WTC11 (cell line): ENCODE data around the gene MYCBPAP. TPM values are rescaled to one million over a fixed set of nuclear protein-coding genes. Genes with fewer than 3 reads are reported as not detected.

Experiments
- ATAC-seq: fragments of 200-7000 bp; cut with Tn5 transposase; 2 replicates; pipeline ENCODE4 v1.10.0; 2021; ENCODE audit warnings: mild to moderate bottlenecking, moderate library complexity
- CTCF ChIA-PET: fragments of 300-600 bp; sonication (Branson Sonifier 250); formaldehyde crosslinking; loops from one replicate; lab custom pipeline; 2021; ENCODE audit warnings: antibody characterized with exemption; lab: Charles Lee
- POLR2A ChIA-PET: fragments of 350-600 bp; sonication (Branson Sonifier 250); formaldehyde crosslinking; loops from one replicate; lab custom pipeline; 2021; ENCODE audit warnings: antibody characterized with exemption; lab: Charles Lee
- DNase-seq: peaks from one replicate; pipeline ENCODE4 v3.0.0; 2021; ENCODE audit warnings: low spot score
- H3K27ac Mint-ChIP-seq: 2 replicates; pipeline ENCODE4 v1.8.0; 2021; ENCODE audit warnings: mixed read lengths
- H3K27me3 Mint-ChIP-seq: 2 replicates; pipeline ENCODE4 v1.8.0; 2021; ENCODE audit warnings: low read depth, mild to moderate bottlenecking, moderate library complexity, mixed read lengths
- H3K36me3 Mint-ChIP-seq: 2 replicates; pipeline ENCODE4 v1.8.0; 2021; ENCODE audit warnings: mixed read lengths
- H3K4me1 Mint-ChIP-seq: 2 replicates; pipeline ENCODE4 v1.8.0; 2022; ENCODE audit warnings: mixed read lengths
- H3K4me3 Mint-ChIP-seq: 2 replicates; pipeline ENCODE4 v1.8.0; 2021; ENCODE audit warnings: mild to moderate bottlenecking, moderate library complexity, mixed read lengths
- H3K9me3 Mint-ChIP-seq: 2 replicates; pipeline ENCODE4 v1.8.0; 2021; ENCODE audit warnings: mixed read lengths
- EMX1 ChIP-seq: fragments of 250-450 bp; sonication (Bioruptor Pico); IDR thresholded peaks from 2 replicates; pipeline ENCODE4 v1.8.0; 2021; ENCODE audit warnings: mild to moderate bottlenecking
- ESRRA ChIP-seq: sonication (generic); formaldehyde crosslinking; IDR thresholded peaks from 2 replicates; pipeline ENCODE4 v1.8.1; 2022; ENCODE audit warnings: mild to moderate bottlenecking, missing genetic modification reagents, borderline replicate concordance
- ETV6 ChIP-seq: sonication (generic); formaldehyde crosslinking; IDR thresholded peaks from 2 replicates; pipeline ENCODE4 v1.8.1; 2022; ENCODE audit warnings: mild to moderate bottlenecking, missing genetic modification reagents
- FOXJ3 ChIP-seq: sonication (generic); formaldehyde crosslinking; IDR thresholded peaks from 2 replicates; pipeline ENCODE4 v1.9.0; 2021; ENCODE audit warnings: missing genetic modification reagents, mild to moderate bottlenecking, borderline replicate concordance
- HMGA2 ChIP-seq: fragments of 250-450 bp; sonication (Bioruptor Pico); IDR thresholded peaks from 2 replicates; pipeline ENCODE4 v1.4.0; 2021; ENCODE audit warnings: mild to moderate bottlenecking, moderate library complexity
- IRF2 ChIP-seq: sonication (generic); formaldehyde crosslinking; IDR thresholded peaks from 2 replicates; pipeline ENCODE4 v1.8.0; 2022; ENCODE audit warnings: low read depth, missing genetic modification reagents, borderline replicate concordance
- MYBL2 ChIP-seq: sonication (generic); formaldehyde crosslinking; IDR thresholded peaks from 2 replicates; pipeline ENCODE4 v1.8.1; 2023; ENCODE audit warnings: mild to moderate bottlenecking, moderate library complexity, missing genetic modification reagents
- NR3C1 ChIP-seq: sonication (generic); formaldehyde crosslinking; conservative IDR thresholded peaks from 2 replicates; pipeline ENCODE4 v1.8.1; 2023; ENCODE audit warnings: low read depth, mild to moderate bottlenecking, missing genetic modification reagents
- PRRX2 ChIP-seq: fragments of 250-450 bp; sonication (Bioruptor Pico); IDR thresholded peaks from 2 replicates; pipeline ENCODE4 v1.8.0; 2021; ENCODE audit warnings: mild to moderate bottlenecking
- RORB ChIP-seq: fragments of 250-450 bp; sonication (Bioruptor Pico); IDR thresholded peaks from 2 replicates; pipeline ENCODE4 v1.9.0; 2021; ENCODE audit warnings: mild to moderate bottlenecking
- ZNF138 ChIP-seq: sonication (generic); formaldehyde crosslinking; conservative IDR thresholded peaks from 2 replicates; pipeline ENCODE4 v1.8.1; 2022; ENCODE audit warnings: mild to moderate bottlenecking, moderate library complexity, missing genetic modification reagents
- ZNF232 ChIP-seq: sonication (generic); formaldehyde crosslinking; IDR thresholded peaks from 2 replicates; pipeline ENCODE4 v1.8.0; 2022; ENCODE audit warnings: mild to moderate bottlenecking, missing genetic modification reagents
- ZNF317 ChIP-seq: sonication (generic); formaldehyde crosslinking; IDR thresholded peaks from 2 replicates; pipeline ENCODE4 v1.8.1; 2023; ENCODE audit warnings: low read depth, mild to moderate bottlenecking, moderate library complexity, missing genetic modification reagents, borderline replicate concordance
- ZNF416 ChIP-seq: fragments of 250-450 bp; sonication (Bioruptor Pico); IDR thresholded peaks from 2 replicates; pipeline ENCODE4 v1.9.0; 2021; ENCODE audit warnings: mild to moderate bottlenecking, inconsistent platforms
- ZNF423 ChIP-seq: fragments of 250-450 bp; sonication (Bioruptor Pico); IDR thresholded peaks from 2 replicates; pipeline ENCODE4 v2.1.2; 2022; ENCODE audit warnings: mild to moderate bottlenecking, moderate library complexity
- total RNA-seq: library from RNA; stranded (reverse); gene quantifications from 3 replicates; pipeline ENCODE4 v1.2.3, GENCODE V29; 2021
- TF ChIP-seq, protein P1 (sequence below): fragments of 250-450 bp; sonication (Bioruptor Pico); IDR thresholded peaks from 2 replicates; pipeline ENCODE4 v1.9.0; 2021; ENCODE audit warnings: moderate library complexity, mild to moderate bottlenecking, inconsistent platforms, borderline replicate concordance
- TF ChIP-seq, protein P2 (sequence below): fragments of 250-450 bp; sonication (Bioruptor Pico); conservative IDR thresholded peaks from 2 replicates; pipeline ENCODE4 v1.9.0; 2021; ENCODE audit warnings: mild to moderate bottlenecking
- TF ChIP-seq, protein P3 (sequence below): sonication (generic); formaldehyde crosslinking; IDR thresholded peaks from 2 replicates; pipeline ENCODE4 v1.8.0; 2022; ENCODE audit warnings: missing genetic modification reagents
- TF ChIP-seq, protein P4 (sequence below): sonication (generic); formaldehyde crosslinking; IDR thresholded peaks from 2 replicates; pipeline ENCODE4 v1.8.1; 2023; ENCODE audit warnings: mild to moderate bottlenecking, missing genetic modification reagents, borderline replicate concordance
- TF ChIP-seq, protein P5 (sequence below): sonication (generic); formaldehyde crosslinking; IDR thresholded peaks from 2 replicates; pipeline ENCODE4 v1.8.1; 2023; ENCODE audit warnings: mild to moderate bottlenecking, missing genetic modification reagents
- TF ChIP-seq, protein P6 (sequence below): fragments of 250-450 bp; sonication (Bioruptor Pico); IDR thresholded peaks from 2 replicates; pipeline ENCODE4 v1.9.0; 2021; ENCODE audit warnings: mild to moderate bottlenecking, borderline replicate concordance

MYCBPAP gene
- total RNA-seq, 1 experiment from 2014 or later, result 5.7 TPM

DNA sequence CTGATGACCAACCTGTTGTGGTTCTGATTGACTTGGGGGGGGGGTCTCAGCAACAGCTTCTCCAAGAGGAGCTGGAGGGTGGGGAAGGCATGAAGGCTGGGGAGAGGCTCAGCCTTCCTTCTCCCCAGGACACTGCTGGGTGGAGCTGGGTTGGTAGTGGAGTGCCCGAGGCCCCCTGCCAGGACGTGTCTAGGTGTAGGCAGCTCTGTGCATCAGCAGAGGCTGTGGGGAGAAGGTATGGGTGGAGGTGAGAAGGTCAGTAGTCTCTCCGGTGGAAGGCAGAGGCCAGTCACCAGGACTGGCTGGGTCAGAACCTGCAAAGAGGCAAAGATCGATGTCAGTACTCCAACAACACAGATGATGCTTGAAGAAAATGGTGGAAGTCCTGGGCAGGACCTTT is 43.5 kb upstream of the MYCBPAP start:
- no peaks in the 10 kb centered on the region for H3K36me3 Mint-ChIP-seq
- no peak overlapping the region for H3K27ac Mint-ChIP-seq
- DNase-seq (no peak), ATAC-seq (no peak)
- H3K27me3 Mint-ChIP-seq, result peaks cover 27% of the 10 kb centered on the region
- H3K4me3 Mint-ChIP-seq, result no peak overlapping the region
- no peaks in the 10 kb centered on the region for H3K9me3 Mint-ChIP-seq
- H3K4me1 Mint-ChIP-seq, result peaks cover 15% of the 10 kb centered on the region
- POLR2A ChIA-PET, result no interaction called here
- no peak for TF ChIP-seq HMGA2 (CRISPR knock-in tag)
- TF ChIP-seq NR3C1 (CRISPR knock-in tag), result no peak
- TF ChIP-seq, protein P1, sequence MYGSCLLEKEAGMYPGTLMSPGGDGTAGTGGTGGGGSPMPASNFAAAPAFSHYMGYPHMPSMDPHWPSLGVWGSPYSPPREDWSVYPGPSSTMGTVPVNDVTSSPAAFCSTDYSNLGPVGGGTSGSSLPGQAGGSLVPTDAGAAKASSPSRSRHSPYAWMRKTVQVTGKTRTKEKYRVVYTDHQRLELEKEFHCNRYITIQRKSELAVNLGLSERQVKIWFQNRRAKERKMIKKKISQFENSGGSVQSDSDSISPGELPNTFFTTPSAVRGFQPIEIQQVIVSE, result no peak
- TF ChIP-seq, protein P2, sequence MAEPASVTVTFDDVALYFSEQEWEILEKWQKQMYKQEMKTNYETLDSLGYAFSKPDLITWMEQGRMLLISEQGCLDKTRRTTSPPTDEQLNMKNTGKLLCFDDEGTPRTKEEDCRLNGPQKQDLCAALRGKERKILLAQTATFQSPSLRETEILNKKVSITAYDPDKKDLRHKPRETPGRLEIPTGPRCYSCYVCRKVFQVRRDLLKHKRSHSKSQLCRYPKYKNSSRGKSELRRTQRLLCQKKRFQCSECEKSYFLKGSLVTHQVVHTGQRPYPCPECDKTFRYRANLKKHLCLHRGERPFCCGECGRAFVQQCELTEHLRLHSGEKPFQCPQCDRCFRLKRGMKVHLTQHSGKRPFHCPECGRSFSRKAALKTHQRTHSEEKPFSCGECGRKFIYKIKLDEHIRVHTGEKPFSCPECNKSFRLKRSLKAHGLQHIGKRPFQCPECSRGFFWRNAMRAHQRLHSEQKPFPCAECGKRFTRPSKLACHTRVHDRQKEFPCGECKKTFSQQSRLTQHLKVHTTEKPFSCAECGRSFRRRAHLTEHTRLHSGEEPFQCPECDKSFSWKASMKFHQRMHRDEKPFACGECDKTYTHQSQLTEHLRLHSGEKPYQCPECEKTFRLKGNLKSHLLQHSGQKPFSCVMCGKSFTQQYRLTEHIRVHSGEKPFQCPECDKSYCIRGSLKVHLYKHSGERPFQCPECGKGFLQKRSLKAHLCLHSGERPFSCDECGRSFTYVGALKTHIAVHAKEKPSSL, result no peak
- no peak for TF ChIP-seq ZNF317 (CRISPR knock-in tag)
- TF ChIP-seq EMX1 (CRISPR knock-in tag), result no peak
- TF ChIP-seq ZNF416 (CRISPR knock-in tag), result no peak
- TF ChIP-seq ESRRA (CRISPR knock-in tag), result no peak
- TF ChIP-seq, protein P3, sequence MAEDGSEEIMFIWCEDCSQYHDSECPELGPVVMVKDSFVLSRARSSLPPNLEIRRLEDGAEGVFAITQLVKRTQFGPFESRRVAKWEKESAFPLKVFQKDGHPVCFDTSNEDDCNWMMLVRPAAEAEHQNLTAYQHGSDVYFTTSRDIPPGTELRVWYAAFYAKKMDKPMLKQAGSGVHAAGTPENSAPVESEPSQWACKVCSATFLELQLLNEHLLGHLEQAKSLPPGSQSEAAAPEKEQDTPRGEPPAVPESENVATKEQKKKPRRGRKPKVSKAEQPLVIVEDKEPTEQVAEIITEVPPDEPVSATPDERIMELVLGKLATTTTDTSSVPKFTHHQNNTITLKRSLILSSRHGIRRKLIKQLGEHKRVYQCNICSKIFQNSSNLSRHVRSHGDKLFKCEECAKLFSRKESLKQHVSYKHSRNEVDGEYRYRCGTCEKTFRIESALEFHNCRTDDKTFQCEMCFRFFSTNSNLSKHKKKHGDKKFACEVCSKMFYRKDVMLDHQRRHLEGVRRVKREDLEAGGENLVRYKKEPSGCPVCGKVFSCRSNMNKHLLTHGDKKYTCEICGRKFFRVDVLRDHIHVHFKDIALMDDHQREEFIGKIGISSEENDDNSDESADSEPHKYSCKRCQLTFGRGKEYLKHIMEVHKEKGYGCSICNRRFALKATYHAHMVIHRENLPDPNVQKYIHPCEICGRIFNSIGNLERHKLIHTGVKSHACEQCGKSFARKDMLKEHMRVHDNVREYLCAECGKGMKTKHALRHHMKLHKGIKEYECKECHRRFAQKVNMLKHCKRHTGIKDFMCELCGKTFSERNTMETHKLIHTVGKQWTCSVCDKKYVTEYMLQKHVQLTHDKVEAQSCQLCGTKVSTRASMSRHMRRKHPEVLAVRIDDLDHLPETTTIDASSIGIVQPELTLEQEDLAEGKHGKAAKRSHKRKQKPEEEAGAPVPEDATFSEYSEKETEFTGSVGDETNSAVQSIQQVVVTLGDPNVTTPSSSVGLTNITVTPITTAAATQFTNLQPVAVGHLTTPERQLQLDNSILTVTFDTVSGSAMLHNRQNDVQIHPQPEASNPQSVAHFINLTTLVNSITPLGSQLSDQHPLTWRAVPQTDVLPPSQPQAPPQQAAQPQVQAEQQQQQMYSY, result no peak
- TF ChIP-seq PRRX2 (CRISPR knock-in tag), result no peak
- TF ChIP-seq, protein P4, sequence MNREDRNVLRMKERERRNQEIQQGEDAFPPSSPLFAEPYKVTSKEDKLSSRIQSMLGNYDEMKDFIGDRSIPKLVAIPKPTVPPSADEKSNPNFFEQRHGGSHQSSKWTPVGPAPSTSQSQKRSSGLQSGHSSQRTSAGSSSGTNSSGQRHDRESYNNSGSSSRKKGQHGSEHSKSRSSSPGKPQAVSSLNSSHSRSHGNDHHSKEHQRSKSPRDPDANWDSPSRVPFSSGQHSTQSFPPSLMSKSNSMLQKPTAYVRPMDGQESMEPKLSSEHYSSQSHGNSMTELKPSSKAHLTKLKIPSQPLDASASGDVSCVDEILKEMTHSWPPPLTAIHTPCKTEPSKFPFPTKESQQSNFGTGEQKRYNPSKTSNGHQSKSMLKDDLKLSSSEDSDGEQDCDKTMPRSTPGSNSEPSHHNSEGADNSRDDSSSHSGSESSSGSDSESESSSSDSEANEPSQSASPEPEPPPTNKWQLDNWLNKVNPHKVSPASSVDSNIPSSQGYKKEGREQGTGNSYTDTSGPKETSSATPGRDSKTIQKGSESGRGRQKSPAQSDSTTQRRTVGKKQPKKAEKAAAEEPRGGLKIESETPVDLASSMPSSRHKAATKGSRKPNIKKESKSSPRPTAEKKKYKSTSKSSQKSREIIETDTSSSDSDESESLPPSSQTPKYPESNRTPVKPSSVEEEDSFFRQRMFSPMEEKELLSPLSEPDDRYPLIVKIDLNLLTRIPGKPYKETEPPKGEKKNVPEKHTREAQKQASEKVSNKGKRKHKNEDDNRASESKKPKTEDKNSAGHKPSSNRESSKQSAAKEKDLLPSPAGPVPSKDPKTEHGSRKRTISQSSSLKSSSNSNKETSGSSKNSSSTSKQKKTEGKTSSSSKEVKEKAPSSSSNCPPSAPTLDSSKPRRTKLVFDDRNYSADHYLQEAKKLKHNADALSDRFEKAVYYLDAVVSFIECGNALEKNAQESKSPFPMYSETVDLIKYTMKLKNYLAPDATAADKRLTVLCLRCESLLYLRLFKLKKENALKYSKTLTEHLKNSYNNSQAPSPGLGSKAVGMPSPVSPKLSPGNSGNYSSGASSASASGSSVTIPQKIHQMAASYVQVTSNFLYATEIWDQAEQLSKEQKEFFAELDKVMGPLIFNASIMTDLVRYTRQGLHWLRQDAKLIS (CRISPR knock-in tag), result no peak
- TF ChIP-seq, protein P5, sequence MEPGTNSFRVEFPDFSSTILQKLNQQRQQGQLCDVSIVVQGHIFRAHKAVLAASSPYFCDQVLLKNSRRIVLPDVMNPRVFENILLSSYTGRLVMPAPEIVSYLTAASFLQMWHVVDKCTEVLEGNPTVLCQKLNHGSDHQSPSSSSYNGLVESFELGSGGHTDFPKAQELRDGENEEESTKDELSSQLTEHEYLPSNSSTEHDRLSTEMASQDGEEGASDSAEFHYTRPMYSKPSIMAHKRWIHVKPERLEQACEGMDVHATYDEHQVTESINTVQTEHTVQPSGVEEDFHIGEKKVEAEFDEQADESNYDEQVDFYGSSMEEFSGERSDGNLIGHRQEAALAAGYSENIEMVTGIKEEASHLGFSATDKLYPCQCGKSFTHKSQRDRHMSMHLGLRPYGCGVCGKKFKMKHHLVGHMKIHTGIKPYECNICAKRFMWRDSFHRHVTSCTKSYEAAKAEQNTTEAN (CRISPR knock-in tag), result no peak
- no peak for TF ChIP-seq RORB (CRISPR knock-in tag)
- CTCF ChIA-PET, result no interaction called here

DNA sequence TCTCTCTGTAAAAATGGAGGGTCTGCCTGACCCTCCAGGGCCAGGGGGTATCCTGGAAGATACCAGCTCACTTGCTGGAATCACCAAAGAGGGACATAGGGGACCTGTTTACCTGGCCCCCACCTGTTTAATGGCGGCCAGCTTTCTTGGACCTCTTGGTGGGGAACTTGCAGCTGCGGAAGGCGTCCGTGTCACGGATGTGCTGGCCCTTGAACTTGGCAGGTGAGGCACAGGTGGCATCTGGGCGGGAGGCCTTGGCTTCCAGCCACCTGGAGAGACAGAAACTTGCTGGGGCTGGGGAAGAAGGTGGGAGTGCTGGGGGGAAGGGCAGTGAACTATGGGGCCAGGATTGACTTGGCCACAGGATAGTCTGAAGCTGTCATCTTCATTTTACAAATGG is 43.1 kb upstream of the MYCBPAP start:
- ATAC-seq (no peak), DNase-seq (no peak)
- H3K4me3 Mint-ChIP-seq, result no peak overlapping the region
- peaks cover 27% of the 10 kb centered on the region for H3K27me3 Mint-ChIP-seq
- H3K27ac Mint-ChIP-seq, result no peak overlapping the region
- H3K9me3 Mint-ChIP-seq, result no peaks in the 10 kb centered on the region
- CTCF ChIA-PET, result no interaction called here
- H3K4me1 Mint-ChIP-seq, result peaks cover 15% of the 10 kb centered on the region
- POLR2A ChIA-PET, result no interaction called here
- no peaks in the 10 kb centered on the region for H3K36me3 Mint-ChIP-seq
- TF ChIP-seq, protein P6, sequence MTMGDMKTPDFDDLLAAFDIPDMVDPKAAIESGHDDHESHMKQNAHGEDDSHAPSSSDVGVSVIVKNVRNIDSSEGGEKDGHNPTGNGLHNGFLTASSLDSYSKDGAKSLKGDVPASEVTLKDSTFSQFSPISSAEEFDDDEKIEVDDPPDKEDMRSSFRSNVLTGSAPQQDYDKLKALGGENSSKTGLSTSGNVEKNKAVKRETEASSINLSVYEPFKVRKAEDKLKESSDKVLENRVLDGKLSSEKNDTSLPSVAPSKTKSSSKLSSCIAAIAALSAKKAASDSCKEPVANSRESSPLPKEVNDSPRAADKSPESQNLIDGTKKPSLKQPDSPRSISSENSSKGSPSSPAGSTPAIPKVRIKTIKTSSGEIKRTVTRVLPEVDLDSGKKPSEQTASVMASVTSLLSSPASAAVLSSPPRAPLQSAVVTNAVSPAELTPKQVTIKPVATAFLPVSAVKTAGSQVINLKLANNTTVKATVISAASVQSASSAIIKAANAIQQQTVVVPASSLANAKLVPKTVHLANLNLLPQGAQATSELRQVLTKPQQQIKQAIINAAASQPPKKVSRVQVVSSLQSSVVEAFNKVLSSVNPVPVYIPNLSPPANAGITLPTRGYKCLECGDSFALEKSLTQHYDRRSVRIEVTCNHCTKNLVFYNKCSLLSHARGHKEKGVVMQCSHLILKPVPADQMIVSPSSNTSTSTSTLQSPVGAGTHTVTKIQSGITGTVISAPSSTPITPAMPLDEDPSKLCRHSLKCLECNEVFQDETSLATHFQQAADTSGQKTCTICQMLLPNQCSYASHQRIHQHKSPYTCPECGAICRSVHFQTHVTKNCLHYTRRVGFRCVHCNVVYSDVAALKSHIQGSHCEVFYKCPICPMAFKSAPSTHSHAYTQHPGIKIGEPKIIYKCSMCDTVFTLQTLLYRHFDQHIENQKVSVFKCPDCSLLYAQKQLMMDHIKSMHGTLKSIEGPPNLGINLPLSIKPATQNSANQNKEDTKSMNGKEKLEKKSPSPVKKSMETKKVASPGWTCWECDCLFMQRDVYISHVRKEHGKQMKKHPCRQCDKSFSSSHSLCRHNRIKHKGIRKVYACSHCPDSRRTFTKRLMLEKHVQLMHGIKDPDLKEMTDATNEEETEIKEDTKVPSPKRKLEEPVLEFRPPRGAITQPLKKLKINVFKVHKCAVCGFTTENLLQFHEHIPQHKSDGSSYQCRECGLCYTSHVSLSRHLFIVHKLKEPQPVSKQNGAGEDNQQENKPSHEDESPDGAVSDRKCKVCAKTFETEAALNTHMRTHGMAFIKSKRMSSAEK (CRISPR knock-in tag), result no peak
- no peak for TF ChIP-seq ZNF138
- TF ChIP-seq RORB (CRISPR knock-in tag), result no peak
- no peak for TF ChIP-seq ZNF232
- TF ChIP-seq FOXJ3, result no peak
- TF ChIP-seq MYBL2 (CRISPR knock-in tag), result no peak
- no peak for TF ChIP-seq ZNF423 (CRISPR knock-in tag)
- TF ChIP-seq IRF2 (CRISPR knock-in tag), result no peak
- no peak for TF ChIP-seq ETV6 (CRISPR knock-in tag)
